Activated naive CD8-positive, alpha-beta T cell treated with anti-CD3 and anti-CD28 coated beads for 36 hours (primary cell): Measurements from ENCODE around the gene PTPN12. TPM values are rescaled to one million over a fixed set of nuclear protein-coding genes. Genes with fewer than 3 reads are reported as not detected.

Experiments
- DNase-seq: peaks from one replicate; pipeline ENCODE4 v3.0.0; 2021
- H3K27ac Mint-ChIP-seq: one replicate; pipeline ENCODE4 v1.8.0; 2022; ENCODE audit warnings: mild to moderate bottlenecking, moderate library complexity, mixed read lengths
- H3K27me3 Mint-ChIP-seq: one replicate; pipeline ENCODE4 v1.8.0; 2022; ENCODE audit warnings: mild to moderate bottlenecking, mixed read lengths
- H3K36me3 Mint-ChIP-seq: one replicate; pipeline ENCODE4 v1.8.0; 2021; ENCODE audit warnings: mild to moderate bottlenecking, mixed read lengths
- H3K4me1 Mint-ChIP-seq: one replicate; pipeline ENCODE4 v1.8.0; 2021; ENCODE audit warnings: mixed read lengths
- H3K4me3 Mint-ChIP-seq: one replicate; pipeline ENCODE4 v1.8.0; 2022; ENCODE audit warnings: mild to moderate bottlenecking, moderate library complexity, mixed read lengths
- H3K9me3 Mint-ChIP-seq: one replicate; pipeline ENCODE4 v1.8.0; 2022; ENCODE audit warnings: mixed read lengths
- total RNA-seq, 2 experiments: library from RNA; stranded (reverse); gene quantifications; one replicate each; pipeline ENCODE4 v1.2.3, GENCODE V29; 2021

The PTPN12 gene
- total RNA-seq, 2 experiments from 2014 or later: 9.8 to 10.9 TPM

DNA sequence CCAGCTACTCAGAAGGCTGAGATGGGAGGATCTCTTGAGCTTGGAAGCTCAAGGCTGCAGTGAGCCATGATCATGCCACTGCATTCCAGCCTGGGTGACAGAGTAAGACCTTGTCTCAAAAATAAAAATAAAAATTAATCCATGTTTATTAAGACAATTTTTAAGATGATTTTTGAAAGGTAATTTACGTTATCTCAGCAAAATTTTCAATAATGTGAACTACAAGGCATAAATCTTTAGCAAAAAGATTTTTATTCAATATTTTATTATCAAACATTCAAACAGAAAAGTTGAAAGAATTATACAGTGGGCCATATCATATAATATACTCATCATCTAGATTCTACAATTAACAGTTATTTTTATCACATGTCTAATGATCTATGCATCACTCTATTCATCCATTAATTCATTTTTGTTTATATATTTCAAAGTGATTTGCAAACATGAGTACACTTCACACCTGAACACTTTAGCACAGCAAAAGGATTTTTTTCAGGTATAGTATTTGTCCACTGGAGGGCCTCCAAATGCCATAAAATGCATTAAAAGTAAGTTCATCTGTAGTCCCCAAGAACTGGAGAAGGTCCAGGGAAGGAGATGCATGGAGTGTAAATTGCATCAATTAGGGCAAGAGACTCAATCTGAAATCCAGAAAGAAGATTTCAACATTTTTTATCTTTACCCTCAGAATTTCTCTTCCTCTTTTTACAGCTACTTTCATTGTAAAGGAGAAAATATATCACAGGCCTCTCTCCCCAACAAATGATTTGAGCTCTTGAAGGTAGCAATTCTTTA lies 120.5 kb downstream of the PTPN12 start:
- DNase-seq: no peak
- H3K4me1 Mint-ChIP-seq: no peaks in the 10 kb centered on the region

DNA sequence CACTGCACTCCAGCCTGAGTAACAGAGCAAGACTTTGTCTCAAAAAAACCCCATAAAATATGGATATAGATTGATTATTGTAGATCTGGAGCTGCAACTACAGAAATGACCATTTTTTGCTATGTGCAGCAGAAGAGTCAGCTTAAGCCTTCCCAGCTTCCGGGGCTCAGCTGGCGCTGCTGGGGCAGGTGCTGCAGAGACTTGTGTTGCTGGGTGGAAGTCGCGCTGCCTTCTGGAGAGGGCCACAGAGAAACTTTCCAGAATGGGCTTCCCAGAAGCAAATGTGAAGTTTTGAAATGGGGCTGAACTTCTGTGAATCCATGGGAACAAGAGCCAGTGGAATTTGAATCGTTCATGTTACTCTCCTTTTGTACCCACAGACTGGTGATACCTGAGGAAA lies 121.8 kb downstream of the PTPN12 start:
- Mint-ChIP-seq H3K4me3 (no peak overlapping the region), H3K4me1 (no peaks in the 10 kb centered on the region), H3K27ac (no peak overlapping the region), H3K9me3 (no peaks in the 10 kb centered on the region), H3K27me3 (no peaks in the 10 kb centered on the region), H3K36me3 (no peaks in the 10 kb centered on the region)
- DNase-seq: no peak

More for the DNA sequence above, 120.5 kb downstream of the PTPN12 start:
- no peak overlapping the region for H3K4me3 Mint-ChIP-seq
- no peaks in the 10 kb centered on the region for H3K36me3 Mint-ChIP-seq
- no peaks in the 10 kb centered on the region for H3K9me3 Mint-ChIP-seq
- H3K27ac Mint-ChIP-seq: no peak overlapping the region
- no peaks in the 10 kb centered on the region for H3K27me3 Mint-ChIP-seq

DNA sequence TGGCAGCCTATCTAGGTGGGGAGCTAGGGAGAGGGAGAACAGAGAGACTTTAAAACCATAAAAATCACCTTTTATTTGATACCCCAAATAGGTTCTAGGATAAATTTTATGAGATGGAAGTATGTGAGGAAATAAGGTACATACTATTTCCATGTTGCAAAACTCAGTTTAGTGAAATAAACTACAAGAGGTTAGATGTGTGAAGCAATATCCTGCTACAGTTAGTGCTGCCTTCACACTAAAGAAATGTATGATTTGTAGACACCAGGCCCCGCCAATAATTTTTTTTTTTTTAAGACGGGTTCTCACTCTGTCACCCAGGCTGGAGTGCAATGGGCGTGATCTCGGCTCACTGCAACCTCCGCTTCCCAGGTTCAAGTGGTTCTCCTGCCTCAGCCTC lies 124.7 kb downstream of the PTPN12 start:
- DNase-seq: no peak
- no peaks in the 10 kb centered on the region for H3K27me3 Mint-ChIP-seq
- H3K9me3 Mint-ChIP-seq: no peaks in the 10 kb centered on the region
- no peak overlapping the region for H3K27ac Mint-ChIP-seq
- no peaks in the 10 kb centered on the region for H3K4me1 Mint-ChIP-seq
- no peak overlapping the region for H3K4me3 Mint-ChIP-seq
- H3K36me3 Mint-ChIP-seq: no peaks in the 10 kb centered on the region

DNA sequence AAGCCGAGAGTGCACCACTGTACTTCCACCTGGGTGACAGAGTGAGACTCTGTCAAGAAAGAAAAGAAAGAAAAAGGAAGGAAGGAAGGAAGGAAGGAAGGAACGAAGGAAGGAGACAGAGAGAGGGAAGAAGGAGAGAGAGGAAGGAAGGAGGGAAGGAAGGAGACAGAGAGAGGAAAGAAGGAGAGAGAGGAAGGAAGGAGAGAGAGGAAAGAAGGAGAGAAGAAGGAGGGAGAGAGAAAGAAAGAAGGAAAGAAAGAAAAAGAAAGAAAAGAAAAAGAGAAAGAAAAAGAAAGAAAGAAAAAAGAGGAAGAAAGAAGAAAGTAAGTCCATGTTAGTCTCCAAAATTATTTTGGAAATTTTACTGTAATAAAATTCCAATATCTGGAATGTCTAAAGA lies 125.8 kb downstream of the PTPN12 start:
- Mint-ChIP-seq H3K9me3 (no peaks in the 10 kb centered on the region), H3K4me1 (no peaks in the 10 kb centered on the region), H3K36me3 (no peaks in the 10 kb centered on the region), H3K27ac (no peak overlapping the region), H3K27me3 (no peaks in the 10 kb centered on the region), H3K4me3 (no peak overlapping the region)
- no peak for DNase-seq

DNA sequence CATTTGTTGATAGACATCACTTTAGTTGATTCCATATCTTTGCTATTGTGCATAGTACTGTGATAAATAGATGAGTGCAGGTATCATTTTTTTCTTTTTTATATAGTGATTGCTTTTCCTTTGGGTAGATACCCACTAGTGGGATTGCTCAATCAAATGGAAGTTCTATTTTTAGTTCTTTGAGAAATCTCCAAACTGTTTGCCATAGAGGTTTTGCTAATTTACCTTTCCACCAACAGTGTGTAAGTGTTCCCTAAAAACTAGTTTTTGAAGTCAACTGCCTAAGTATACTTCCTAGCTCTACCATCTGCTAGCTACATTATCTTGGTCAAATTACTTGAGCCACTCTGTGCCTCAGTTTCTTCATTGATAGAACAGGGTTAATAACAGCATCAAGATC lies 127.6 kb downstream of the PTPN12 start:
- Mint-ChIP-seq H3K9me3 (no peaks in the 10 kb centered on the region), H3K27me3 (no peaks in the 10 kb centered on the region), H3K4me1 (no peaks in the 10 kb centered on the region), H3K36me3 (no peaks in the 10 kb centered on the region), H3K27ac (no peak overlapping the region), H3K4me3 (no peak overlapping the region)
- no peak for DNase-seq

DNA sequence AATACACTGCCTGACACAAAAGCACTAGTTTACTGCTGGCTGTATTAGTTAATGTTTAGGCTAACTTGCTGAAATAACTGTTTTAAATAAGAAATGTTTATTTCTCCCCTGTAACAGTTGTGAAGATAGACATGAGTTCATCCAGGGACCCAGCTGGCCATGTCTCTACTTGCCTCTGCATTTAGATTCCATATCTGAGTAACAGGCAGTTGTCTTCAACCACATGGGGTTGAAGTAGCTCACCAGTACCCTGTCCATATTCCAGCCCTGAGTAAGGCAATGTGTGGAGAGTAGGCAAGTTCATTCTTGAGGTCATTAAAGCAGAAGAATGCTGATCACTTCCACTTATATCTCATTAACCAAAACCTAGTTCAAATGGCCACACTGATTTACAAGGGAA lies 128.1 kb downstream of the PTPN12 start:
- Mint-ChIP-seq H3K4me3 (no peak overlapping the region), H3K4me1 (no peaks in the 10 kb centered on the region), H3K27ac (no peak overlapping the region), H3K27me3 (no peaks in the 10 kb centered on the region), H3K9me3 (no peaks in the 10 kb centered on the region), H3K36me3 (no peaks in the 10 kb centered on the region)
- no peak for DNase-seq

DNA sequence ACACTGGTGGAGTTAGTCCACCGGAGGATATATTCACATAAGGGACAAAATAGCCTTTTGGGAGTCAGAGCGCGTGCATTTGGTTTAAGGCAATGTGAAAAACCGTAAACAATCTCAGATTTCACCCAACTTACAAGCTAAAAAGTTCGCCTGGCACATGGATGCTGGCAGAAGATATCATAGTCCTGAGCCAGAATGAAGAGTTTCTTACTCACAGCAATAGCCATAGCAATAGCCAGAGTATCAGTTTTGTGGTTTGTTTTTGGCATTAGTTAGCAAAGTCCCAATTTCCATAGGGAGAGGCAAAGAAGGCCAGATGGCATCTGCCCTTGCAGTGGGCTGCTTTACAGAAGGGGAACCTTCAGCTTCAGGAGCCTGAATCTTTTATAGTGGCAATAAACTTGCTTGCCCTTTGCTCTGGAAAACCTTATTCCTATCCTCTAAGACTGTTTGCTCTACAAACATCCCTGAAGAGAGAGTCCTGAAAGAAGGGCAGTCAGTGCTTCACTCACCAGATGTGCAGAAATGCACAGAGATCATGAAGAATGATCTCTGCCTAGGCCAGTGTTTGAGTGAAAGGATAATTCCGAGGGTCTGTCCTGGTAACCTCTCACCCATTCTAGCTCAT lies 130.5 kb downstream of the PTPN12 start:
- DNase-seq: no peak
- H3K4me1 Mint-ChIP-seq: no peaks in the 10 kb centered on the region

DNA sequence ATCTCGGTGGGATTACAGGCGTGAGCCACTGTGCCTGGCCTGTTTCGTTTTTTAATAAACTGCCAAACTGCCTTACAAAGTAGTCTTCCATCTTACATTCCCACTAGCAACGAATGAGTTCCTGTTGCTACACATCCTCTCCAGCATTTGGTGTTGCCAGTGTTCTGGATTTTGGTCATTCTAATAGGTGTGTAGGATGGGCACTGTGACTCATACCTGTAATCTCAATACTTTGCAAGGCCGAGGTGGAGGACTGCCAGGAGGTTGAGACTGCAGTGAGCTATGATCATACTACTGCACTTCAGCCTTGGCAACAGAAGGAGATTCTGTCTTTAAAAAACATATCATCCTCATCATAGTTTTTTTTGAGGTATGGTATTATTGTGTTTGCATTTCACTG lies 137.8 kb downstream of the PTPN12 start:
- H3K27me3 Mint-ChIP-seq: no peaks in the 10 kb centered on the region
- H3K9me3 Mint-ChIP-seq: no peaks in the 10 kb centered on the region
- H3K4me3 Mint-ChIP-seq: no peak overlapping the region
- H3K36me3 Mint-ChIP-seq: no peaks in the 10 kb centered on the region
- no peak overlapping the region for H3K27ac Mint-ChIP-seq
- H3K4me1 Mint-ChIP-seq: no peaks in the 10 kb centered on the region
- no peak for DNase-seq

More for the DNA sequence above, 130.5 kb downstream of the PTPN12 start:
- H3K36me3 Mint-ChIP-seq: no peaks in the 10 kb centered on the region
- no peak overlapping the region for H3K27ac Mint-ChIP-seq
- no peak overlapping the region for H3K4me3 Mint-ChIP-seq
- H3K27me3 Mint-ChIP-seq: no peaks in the 10 kb centered on the region
- no peaks in the 10 kb centered on the region for H3K9me3 Mint-ChIP-seq

DNA sequence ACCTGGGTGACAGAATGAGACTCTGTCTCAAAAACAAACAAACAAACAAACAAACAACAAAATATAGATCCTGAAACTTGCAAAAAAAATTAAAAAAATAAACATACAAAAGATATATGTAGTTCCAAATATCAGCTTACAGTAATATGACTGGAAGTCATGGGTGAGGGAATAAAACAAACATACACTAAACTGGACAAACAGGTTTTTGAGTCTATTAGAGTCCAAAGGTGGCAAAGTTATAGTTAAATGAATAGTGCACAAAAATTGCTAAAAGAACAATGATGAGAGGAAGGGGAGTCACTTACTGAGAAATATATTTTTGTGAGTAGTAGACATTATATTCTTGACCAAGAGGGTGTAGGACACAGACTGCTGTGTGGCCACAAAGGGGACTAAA lies 142.5 kb downstream of the PTPN12 start:
- H3K36me3 Mint-ChIP-seq: peaks cover 8% of the 10 kb centered on the region
- H3K27me3 Mint-ChIP-seq: no peaks in the 10 kb centered on the region
- DNase-seq: no peak
- no peaks in the 10 kb centered on the region for H3K9me3 Mint-ChIP-seq
- H3K4me3 Mint-ChIP-seq: no peak overlapping the region
- no peak overlapping the region for H3K27ac Mint-ChIP-seq
- H3K4me1 Mint-ChIP-seq: no peaks in the 10 kb centered on the region

DNA sequence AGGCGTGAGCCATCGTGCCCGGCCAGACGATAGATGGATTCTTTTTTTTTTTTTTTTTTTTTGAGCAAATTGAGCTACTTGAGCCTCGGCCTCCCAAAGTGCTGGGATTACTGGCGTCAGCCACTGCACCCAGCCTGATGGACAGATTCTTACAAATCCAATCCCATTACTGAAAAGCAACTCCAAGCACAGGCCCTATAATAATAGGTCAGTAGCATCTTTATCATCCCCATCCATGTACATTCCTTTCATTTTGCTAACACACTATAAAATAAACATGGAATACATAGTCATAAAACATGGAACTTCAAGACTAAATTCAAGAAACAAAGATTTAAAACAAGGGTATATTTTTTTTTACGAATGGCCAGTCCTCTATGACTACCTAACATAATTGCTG lies 143.2 kb downstream of the PTPN12 start:
- Mint-ChIP-seq H3K27me3 (no peaks in the 10 kb centered on the region), H3K4me3 (no peak overlapping the region), H3K4me1 (no peaks in the 10 kb centered on the region), H3K27ac (no peak overlapping the region), H3K9me3 (no peaks in the 10 kb centered on the region), H3K36me3 (peaks cover 11% of the 10 kb centered on the region)
- DNase-seq: no peak

DNA sequence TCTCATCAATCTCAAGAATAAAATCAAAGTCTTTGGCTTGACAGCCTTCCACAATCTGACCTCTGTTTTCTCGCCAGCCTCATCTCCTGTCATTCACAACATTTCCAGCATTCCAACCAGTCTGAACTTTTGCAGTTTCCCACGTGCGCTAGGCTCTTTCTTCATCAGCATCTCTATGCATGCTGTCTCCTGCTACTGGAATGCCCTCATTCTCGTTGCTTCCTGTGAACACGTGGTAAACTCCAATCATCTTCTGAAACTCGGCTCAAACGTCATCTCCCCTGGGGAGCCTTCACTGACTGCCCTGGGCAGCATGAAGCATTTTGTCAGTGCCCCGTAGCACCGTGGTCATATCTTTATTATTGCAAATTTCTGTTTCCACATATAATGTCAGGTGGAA lies 146.9 kb downstream of the PTPN12 start:
- peaks cover 3% of the 10 kb centered on the region for H3K9me3 Mint-ChIP-seq
- H3K4me3 Mint-ChIP-seq: no peak overlapping the region
- H3K27ac Mint-ChIP-seq: no peak overlapping the region
- no peak for DNase-seq
- peaks cover 18% of the 10 kb centered on the region for H3K4me1 Mint-ChIP-seq
- H3K27me3 Mint-ChIP-seq: no peaks in the 10 kb centered on the region
- H3K36me3 Mint-ChIP-seq: peaks cover 25% of the 10 kb centered on the region

DNA sequence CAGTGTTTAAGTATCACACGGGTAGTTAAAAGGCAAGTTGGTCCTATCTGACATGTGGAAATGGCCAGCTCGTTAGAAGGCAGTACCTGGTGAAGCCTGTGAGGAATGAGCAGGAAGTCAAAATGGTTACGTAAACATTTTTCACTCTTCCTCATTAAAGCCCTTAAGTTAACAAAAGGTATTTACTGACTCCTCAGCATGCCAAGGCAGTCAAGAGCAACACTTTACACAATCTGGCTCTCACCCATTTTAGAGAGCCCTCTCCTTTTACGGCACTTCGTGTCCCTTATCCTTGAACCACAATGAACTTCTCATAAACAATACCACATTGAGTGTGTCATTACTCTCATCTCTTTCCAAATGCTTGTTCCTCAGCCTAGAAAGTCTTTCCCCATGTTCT lies 148.1 kb downstream of the PTPN12 start:
- peaks cover 25% of the 10 kb centered on the region for H3K36me3 Mint-ChIP-seq
- H3K9me3 Mint-ChIP-seq: peaks cover 3% of the 10 kb centered on the region
- H3K4me3 Mint-ChIP-seq: no peak overlapping the region
- peaks cover 18% of the 10 kb centered on the region for H3K4me1 Mint-ChIP-seq
- H3K27me3 Mint-ChIP-seq: no peaks in the 10 kb centered on the region
- H3K27ac Mint-ChIP-seq: no peak overlapping the region
- no peak for DNase-seq

DNA sequence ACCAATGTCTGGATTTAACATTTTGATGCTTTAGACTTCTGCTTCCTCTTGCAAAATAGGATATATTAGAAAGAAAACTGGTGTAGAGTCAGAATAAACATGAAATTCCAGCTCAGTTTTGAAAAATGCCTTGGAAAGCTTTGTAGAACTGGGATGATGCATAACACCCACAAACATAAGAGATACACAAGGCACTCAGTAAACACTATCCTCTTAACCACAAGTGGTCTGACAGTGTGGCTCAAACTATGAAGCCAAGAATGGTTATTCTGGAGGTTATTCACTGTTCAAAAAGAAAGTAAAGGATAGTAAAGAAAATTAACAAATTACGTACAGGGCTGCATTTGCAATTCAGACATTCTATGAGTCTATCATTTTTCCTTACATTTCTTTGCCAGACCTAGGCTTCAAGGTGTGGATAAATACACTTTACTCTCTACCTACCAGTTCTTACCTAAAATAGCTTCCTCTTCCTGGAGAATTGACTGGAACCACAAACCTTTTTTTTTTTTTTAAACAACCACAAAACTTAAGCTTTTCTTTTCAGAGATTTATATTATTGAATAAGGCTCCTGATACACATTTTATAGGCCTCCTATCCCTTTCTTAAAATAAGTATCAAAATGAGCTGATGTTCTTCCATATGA lies 150.1 kb downstream of the PTPN12 start:
- Mint-ChIP-seq H3K4me3 (no peak overlapping the region), H3K4me1 (peaks cover 18% of the 10 kb centered on the region), H3K36me3 (peaks cover 31% of the 10 kb centered on the region), H3K27ac (no peak overlapping the region), H3K27me3 (no peaks in the 10 kb centered on the region), H3K9me3 (peaks cover 3% of the 10 kb centered on the region)
- no peak for DNase-seq

DNA sequence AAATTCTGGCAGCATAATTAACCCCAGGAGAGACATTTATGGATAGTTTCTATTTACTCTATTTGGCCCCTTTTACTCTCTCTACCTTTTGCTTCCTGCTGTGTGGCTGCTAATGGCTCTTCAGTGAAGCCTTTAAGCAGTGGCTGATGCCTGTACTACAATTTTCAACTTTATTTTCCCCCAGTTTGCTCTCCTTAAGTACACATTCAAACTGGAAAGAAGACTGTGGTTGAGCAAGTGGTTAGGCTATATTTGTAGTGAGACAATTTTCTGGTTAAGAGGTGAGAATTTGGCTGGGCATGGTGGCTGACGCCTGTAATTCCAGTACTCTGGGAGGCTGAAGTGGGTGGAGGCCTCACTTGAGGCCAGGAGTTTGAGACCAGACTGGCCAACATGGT lies 150.7 kb downstream of the PTPN12 start:
- Mint-ChIP-seq H3K36me3 (peaks cover 31% of the 10 kb centered on the region), H3K4me3 (no peak overlapping the region), H3K27ac (peak overlapping the region; percentile 35), H3K4me1 (peaks cover 20% of the 10 kb centered on the region), H3K27me3 (no peaks in the 10 kb centered on the region), H3K9me3 (peaks cover 3% of the 10 kb centered on the region)
- DNase-seq: peak; percentile 19
